Activated CD4-positive, alpha-beta T cell treated with anti-CD3 and anti-CD28 coated beads, Interleukin-2, amount 10 ng/mL, durations not matched to agents 7 days and 5 days (primary cell): Measurements from ENCODE around the gene KIAA1143. TPM values are rescaled to one million over a fixed set of nuclear protein-coding genes. Genes with fewer than 3 reads are reported as not detected.

Source experiments
- CTCF ChIA-PET: fragments of 350-600 bp; sonication (Branson Sonifier 250); formaldehyde crosslinking; loops from one replicate; lab custom pipeline; 2021; ENCODE audit warnings: antibody characterized with exemption; lab: Charles Lee
- POLR2A ChIA-PET: fragments of 350-600 bp; sonication (Branson Sonifier 250); formaldehyde crosslinking; loops from one replicate; lab custom pipeline; 2021; ENCODE audit warnings: antibody characterized with exemption; lab: Charles Lee
- DNase-seq: peaks from one replicate; pipeline ENCODE4 v3.0.0-alpha.2; 2020
- H3K27ac Mint-ChIP-seq: one replicate; pipeline ENCODE4 v1.8.0; 2021; ENCODE audit warnings: mild to moderate bottlenecking, moderate library complexity, mixed read lengths
- H3K27me3 Mint-ChIP-seq: one replicate; pipeline ENCODE4 v1.8.0; 2021; ENCODE audit warnings: mixed read lengths
- H3K36me3 Mint-ChIP-seq: one replicate; pipeline ENCODE4 v1.8.0; 2021; ENCODE audit warnings: low read depth, mixed read lengths
- H3K4me1 Mint-ChIP-seq: one replicate; pipeline ENCODE4 v1.8.0; 2021; ENCODE audit warnings: mixed read lengths
- H3K4me3 Mint-ChIP-seq: one replicate; pipeline ENCODE4 v1.8.0; 2021; ENCODE audit warnings: mild to moderate bottlenecking, moderate library complexity, mixed read lengths
- H3K9me3 Mint-ChIP-seq: one replicate; pipeline ENCODE4 v1.8.0; 2021; ENCODE audit warnings: mixed read lengths
- total RNA-seq, 2 experiments: library from RNA; stranded (reverse); gene quantifications; one replicate each; pipeline ENCODE4 v1.2.3, GENCODE V29; 2021

Gene KIAA1143
- total RNA-seq, 2 experiments from 2014 or later: 35.0 to 56.6 TPM

DNA sequence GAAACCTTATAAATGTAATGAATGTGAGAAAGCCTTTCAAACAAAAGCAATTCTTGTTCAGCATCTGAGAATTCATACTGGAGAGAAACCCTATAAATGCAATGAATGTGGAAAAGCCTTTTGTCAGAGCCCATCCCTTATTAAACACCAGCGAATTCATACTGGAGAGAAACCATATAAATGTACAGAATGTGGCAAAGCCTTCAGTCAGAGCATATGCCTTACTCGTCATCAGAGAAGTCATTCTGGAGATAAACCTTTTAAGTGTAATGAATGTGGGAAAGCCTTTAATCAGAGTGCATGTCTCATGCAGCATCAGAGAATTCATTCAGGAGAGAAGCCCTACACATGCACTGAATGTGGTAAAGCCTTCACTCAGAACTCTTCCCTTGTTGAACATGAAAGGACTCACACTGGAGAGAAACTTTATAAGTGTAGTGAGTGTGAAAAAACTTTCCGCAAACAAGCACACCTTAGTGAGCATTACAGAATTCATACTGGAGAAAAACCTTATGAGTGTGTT is 26.7 kb downstream of the KIAA1143 start:
- H3K9me3 Mint-ChIP-seq: peaks cover 79% of the 10 kb centered on the region
- DNase-seq: no peak
- no peak overlapping the region for H3K27ac Mint-ChIP-seq
- H3K4me3 Mint-ChIP-seq: no peak overlapping the region
- CTCF ChIA-PET: no interaction called here
- POLR2A ChIA-PET: no interaction called here
- H3K27me3 Mint-ChIP-seq: no peaks in the 10 kb centered on the region
- peaks cover 43% of the 10 kb centered on the region for H3K36me3 Mint-ChIP-seq
- H3K4me1 Mint-ChIP-seq: peaks cover 6% of the 10 kb centered on the region

DNA sequence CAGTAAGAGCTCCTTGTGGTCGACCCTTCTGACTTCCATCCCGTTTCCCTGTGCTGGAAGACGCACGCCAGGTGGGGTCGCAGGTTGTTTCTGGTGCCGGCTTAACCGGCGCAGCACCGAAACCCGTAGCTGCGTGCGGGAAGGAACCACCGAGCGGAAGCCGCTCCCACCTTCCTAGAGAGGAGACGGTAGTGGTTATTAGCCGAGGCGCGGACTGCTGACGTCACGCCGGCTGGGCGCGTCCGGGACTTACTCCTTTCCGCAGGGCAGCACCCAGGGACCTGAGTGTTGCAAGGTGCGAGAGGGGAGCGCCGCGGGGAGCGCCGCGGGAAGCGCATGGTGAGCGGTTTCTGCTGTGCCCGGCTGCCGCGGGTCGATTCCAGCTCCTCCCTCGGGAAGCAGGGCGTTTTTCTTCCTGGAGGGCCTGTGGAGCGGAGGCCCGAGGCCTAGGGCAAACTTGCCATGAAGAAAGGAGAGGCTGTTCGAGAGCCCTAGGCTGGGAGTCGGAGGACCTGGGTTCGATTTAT is 32.0 kb downstream of the KIAA1143 start, which contains the start of gene ZNF501:
Gene ZNF501 (plus strand): TSS at position 252 of the 527 bp plus-strand sequence. CDS start 4,787 bp downstream, outside the sequence.
- POLR2A ChIA-PET: interaction anchor here (1.1 kb wide), 1 partner anchor 285 kb away, joined by 3 read pairs; no protein-coding TSS in a partner anchor
- peaks cover 56% of the 10 kb centered on the region for H3K36me3 Mint-ChIP-seq
- H3K27ac Mint-ChIP-seq: peak within 1 kb of the TSS; percentile 90
- H3K4me3 Mint-ChIP-seq: peak within 1 kb of the TSS; percentile 89
- H3K27me3 Mint-ChIP-seq: no peaks in the 10 kb centered on the region
- CTCF ChIA-PET: interaction anchor here (0.7 to 1.1 kb wide), 3 partner anchors 18 to 101 kb away, joined by 3 to 4 read pairs (median 3); partner anchors contain the start of genes KIAA1143 and KIF15
- peak; percentile 86 for DNase-seq
- peaks cover 14% of the 10 kb centered on the region for H3K4me1 Mint-ChIP-seq
- peaks cover 72% of the 10 kb centered on the region for H3K9me3 Mint-ChIP-seq

DNA sequence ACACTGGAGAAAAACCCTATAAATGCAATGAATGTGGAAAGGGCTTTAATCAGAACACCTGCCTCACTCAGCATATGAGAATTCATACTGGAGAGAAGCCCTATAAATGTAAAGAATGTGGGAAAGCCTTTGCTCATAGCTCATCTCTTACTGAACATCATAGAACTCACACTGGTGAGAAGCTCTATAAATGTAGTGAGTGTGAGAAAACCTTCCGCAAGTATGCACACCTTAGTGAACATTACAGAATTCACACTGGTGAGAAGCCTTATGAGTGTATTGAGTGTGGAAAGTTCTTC is 39.4 kb downstream of the KIAA1143 start:
- no peak overlapping the region for H3K4me3 Mint-ChIP-seq
- CTCF ChIA-PET: interaction anchor here (1.6 kb wide), 1 partner anchor 40 kb away, joined by 3 read pairs; the partner anchor contains the start of genes KIAA1143 and KIF15
- no peaks in the 10 kb centered on the region for H3K4me1 Mint-ChIP-seq
- no peak overlapping the region for H3K27ac Mint-ChIP-seq
- H3K36me3 Mint-ChIP-seq: peaks cover 48% of the 10 kb centered on the region
- H3K9me3 Mint-ChIP-seq: peaks cover 69% of the 10 kb centered on the region
- no peak for DNase-seq
- no peaks in the 10 kb centered on the region for H3K27me3 Mint-ChIP-seq
- POLR2A ChIA-PET: no interaction called here

DNA sequence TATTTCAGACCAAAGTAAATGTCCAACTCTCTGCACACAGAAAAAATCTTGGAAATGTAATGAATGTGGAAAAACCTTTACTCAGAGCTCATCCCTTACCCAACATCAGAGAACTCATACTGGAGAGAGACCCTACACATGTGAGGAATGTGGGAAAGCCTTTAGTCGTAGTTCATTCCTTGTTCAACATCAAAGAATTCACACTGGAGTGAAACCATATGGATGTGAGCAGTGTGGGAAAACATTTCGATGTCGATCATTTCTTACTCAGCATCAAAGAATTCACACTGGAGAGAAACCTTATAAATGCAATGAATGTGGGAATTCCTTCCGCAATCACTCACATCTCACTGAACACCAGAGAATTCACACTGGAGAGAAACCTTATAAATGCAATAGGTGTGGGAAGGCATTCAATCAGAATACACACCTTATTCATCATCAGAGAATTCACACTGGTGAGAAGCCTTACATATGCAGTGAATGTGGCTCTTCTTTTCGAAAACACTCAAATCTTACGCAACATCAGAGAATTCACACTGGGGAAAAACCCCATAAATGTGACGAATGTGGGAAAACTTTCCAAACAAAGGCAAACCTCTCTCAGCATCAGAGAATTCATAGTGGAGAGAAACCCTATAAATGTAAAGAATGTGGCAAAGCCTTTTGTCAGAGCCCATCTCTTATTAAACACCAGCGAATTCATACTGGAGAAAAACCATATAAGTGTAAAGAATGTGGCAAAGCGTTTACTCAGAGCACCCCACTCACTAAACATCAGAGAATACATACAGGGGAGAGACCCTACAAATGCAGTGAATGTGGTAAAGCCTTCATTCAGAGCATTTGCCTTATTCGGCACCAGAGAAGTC is 40.0 kb downstream of the KIAA1143 start:
- Mint-ChIP-seq H3K27me3 (no peaks in the 10 kb centered on the region), H3K4me1 (no peaks in the 10 kb centered on the region), H3K36me3 (peaks cover 52% of the 10 kb centered on the region), H3K9me3 (peaks cover 73% of the 10 kb centered on the region), H3K4me3 (no peak overlapping the region), H3K27ac (no peak overlapping the region)
- ChIA-PET CTCF (interaction anchor here (1.6 kb wide), 1 partner anchor 40 kb away, joined by 3 read pairs; the partner anchor contains the start of genes KIAA1143 and KIF15), POLR2A (no interaction called here)
- no peak for DNase-seq

DNA sequence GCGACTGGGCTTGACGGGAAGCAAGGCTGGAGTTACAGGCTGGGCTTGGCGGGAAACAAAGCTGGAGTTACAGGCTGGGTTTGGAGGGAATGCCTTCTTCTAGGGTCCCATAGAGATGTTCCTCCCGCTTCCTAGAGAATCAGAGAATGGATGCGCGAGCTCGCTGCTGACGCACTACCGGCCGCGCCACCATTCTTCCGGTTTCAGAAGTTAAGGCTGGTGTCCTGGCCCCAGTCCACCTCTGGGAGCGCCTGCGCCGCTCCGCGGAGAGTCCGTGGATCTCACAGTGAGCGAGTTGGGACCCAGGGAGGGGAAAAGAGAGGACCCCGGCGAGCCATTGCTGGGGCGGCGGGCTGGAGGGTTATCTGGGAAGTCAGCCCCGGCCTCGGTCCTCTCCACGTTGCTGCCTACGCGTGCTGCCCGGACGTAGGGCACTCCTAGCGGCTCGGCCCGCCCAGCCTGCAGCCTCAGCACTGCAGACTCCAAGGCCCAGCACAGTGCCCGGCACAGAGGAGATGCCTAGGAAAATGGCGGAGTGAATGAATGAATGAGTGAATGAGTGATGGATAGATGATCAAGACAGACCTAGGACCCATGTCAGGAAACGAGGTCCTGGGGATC is 48.9 kb downstream of the KIAA1143 start, which contains the start of gene ZNF502:
Gene ZNF502 (plus strand): TSS at position 206 of the 621 bp plus-strand sequence. CDS start 7,602 bp downstream, outside the sequence.
- Mint-ChIP-seq H3K27ac (peak within 1 kb of the TSS; percentile 84), H3K36me3 (peaks cover 28% of the 10 kb centered on the region), H3K4me3 (peak within 1 kb of the TSS; percentile 84), H3K4me1 (peaks cover 10% of the 10 kb centered on the region), H3K9me3 (peaks cover 54% of the 10 kb centered on the region), H3K27me3 (no peaks in the 10 kb centered on the region)
- DNase-seq: peak; percentile 50
- CTCF ChIA-PET: no interaction called here
- POLR2A ChIA-PET: interaction anchor here (0.6 kb wide), 1 partner anchor 18 kb away, joined by 3 read pairs; no protein-coding TSS in a partner anchor

Other genes with a start within 250 kb of the KIAA1143 start
- gene ZKSCAN7, start 206.4 kb downstream of the KIAA1143 start, total RNA-seq: under 1 TPM; 0.50 to 0.56 TPM
- under 1 TPM in 1 of 2 experiments, not detected in 1; 0.15 TPM for gene ZNF660, start 176.7 kb downstream of the KIAA1143 start, total RNA-seq
- gene ZNF197, start 136.6 kb downstream of the KIAA1143 start, total RNA-seq: 10 to 100 TPM; 13.2 to 14.8 TPM
- gene ZNF35, start 112.9 kb downstream of the KIAA1143 start, total RNA-seq: 1 to 10 TPM; 1.8 to 2.2 TPM
- 1 to 10 TPM; 1.4 to 1.7 TPM for gene ZNF502, start 49.0 kb downstream of the KIAA1143 start, total RNA-seq
- 1 to 10 TPM; 1.5 to 3.6 TPM for gene ZNF501, start 32.0 kb downstream of the KIAA1143 start, total RNA-seq
- gene KIF15, start 175 bp upstream of the KIAA1143 start, total RNA-seq: 10 to 100 TPM; 58.8 to 73.5 TPM
- gene TMEM42, start 100.3 kb upstream of the KIAA1143 start, total RNA-seq: 10 to 100 TPM; 10.7 to 13.0 TPM
- not detected for gene TGM4, start 113.0 kb upstream of the KIAA1143 start, total RNA-seq
- 10 to 100 TPM; 47.5 to 50.7 TPM for gene ZDHHC3, start 214.6 kb upstream of the KIAA1143 start, total RNA-seq
- gene EXOSC7, start 214.6 kb upstream of the KIAA1143 start, total RNA-seq: 10 to 100 TPM; 35.8 to 40.2 TPM